ENCODE results near the gene KLF11.

KLF11 gene

DNA sequence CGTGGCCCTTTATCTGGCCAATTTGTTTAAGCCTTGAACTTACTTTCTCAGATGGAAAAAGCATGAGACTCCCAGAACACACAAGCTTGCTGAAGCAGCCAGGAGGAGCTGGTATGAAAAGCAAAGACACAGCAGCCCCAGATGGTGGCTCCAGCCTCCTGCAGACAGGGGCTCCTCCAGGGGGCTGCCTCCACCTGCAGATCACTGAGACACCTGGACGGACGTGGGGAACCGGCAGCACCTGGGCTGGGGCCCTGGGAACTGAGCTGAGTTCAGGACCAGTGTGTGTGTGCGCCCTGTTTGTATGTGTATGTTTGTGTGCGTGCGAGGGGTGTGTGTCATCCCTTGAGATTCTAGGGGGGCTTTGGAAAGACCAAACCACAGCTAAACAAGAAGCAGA, 28.2 kb downstream of the KLF11 start:
- TF ChIP-seq CREB1 (IDR thresholded peaks at IDR 0.05; ENCODE audit: low read depth) = no peak
- TF ChIP-seq, protein P1, sequence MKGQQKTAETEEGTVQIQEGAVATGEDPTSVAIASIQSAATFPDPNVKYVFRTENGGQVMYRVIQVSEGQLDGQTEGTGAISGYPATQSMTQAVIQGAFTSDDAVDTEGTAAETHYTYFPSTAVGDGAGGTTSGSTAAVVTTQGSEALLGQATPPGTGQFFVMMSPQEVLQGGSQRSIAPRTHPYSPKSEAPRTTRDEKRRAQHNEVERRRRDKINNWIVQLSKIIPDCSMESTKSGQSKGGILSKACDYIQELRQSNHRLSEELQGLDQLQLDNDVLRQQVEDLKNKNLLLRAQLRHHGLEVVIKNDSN (IDR thresholded peaks at IDR 0.05) = no peak
- TF ChIP-seq TEAD4 (IDR thresholded peaks at IDR 0.05) = no peak
- TF ChIP-seq YY1 (IDR thresholded peaks at IDR 0.05; ENCODE audit: low read depth) = no peak
- TF ChIP-seq TAF1 (IDR thresholded peaks at IDR 0.05; ENCODE audit: low read depth) = no peak
- no peak for TF ChIP-seq FOXM1 (IDR thresholded peaks at IDR 0.05; ENCODE audit: borderline replicate concordance, low read depth)
- TF ChIP-seq EP300 (IDR thresholded peaks at IDR 0.05; ENCODE audit: borderline replicate concordance) = no peak
- TF ChIP-seq NFIC (IDR thresholded peaks at IDR 0.05) = no peak
- no peak for TF ChIP-seq RAD21 (IDR thresholded peaks at IDR 0.05; ENCODE audit: low read depth)
- TF ChIP-seq EGR1 (IDR thresholded peaks at IDR 0.05) = no peak
- TF ChIP-seq CEBPB (IDR thresholded peaks at IDR 0.05) = no peak

DNA sequence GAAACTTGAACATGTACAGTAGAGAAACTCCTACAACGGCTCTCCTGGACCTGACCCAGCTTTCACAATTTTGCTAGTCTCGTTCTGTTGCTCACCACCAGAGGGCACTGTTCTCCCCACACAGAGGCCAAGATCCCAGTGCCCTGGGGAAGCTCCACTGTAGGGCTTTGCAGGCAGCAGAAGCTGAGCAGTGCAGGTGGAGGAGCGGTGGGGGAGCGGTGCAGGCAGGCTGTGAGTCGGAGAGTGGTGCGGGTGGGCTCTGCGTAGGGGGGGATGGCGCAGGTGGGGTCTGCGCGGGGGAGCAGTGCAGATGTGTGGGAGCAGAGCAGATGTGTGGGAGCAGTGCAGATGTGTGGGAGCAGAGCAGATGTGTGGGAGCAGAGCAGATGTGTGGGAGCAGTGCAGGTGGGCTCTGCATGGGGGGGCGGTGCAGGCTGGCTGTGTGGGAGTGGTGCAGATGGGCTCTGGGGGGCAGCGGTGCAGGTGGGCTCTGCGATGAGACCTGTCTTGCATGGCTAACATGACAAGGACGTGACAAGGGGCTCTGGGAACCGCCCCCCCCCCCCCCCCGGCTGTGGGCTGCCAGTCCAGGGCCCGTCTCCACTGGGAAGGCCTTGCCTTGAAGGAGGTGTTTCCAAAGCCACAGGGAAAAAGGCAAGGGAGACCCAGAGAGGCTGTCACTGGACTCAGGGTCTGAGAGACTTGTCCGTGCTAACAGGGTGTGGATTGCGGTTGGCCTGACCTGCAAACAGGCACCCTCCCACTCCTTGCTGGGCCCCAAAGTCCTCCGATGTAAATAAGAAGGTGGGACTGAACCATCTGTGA, 29.5 kb downstream of the KLF11 start:
- TF ChIP-seq NFIC (IDR thresholded peaks at IDR 0.05) = peak; percentile 44
- peak; percentile 45; the same call in 1 of the 2 replicates for TF ChIP-seq CEBPB (IDR thresholded peaks at IDR 0.05)
- no peak for TF ChIP-seq EGR1 (IDR thresholded peaks at IDR 0.05)
- TF ChIP-seq TEAD4 (IDR thresholded peaks at IDR 0.05) = no peak
- TF ChIP-seq, protein P2, sequence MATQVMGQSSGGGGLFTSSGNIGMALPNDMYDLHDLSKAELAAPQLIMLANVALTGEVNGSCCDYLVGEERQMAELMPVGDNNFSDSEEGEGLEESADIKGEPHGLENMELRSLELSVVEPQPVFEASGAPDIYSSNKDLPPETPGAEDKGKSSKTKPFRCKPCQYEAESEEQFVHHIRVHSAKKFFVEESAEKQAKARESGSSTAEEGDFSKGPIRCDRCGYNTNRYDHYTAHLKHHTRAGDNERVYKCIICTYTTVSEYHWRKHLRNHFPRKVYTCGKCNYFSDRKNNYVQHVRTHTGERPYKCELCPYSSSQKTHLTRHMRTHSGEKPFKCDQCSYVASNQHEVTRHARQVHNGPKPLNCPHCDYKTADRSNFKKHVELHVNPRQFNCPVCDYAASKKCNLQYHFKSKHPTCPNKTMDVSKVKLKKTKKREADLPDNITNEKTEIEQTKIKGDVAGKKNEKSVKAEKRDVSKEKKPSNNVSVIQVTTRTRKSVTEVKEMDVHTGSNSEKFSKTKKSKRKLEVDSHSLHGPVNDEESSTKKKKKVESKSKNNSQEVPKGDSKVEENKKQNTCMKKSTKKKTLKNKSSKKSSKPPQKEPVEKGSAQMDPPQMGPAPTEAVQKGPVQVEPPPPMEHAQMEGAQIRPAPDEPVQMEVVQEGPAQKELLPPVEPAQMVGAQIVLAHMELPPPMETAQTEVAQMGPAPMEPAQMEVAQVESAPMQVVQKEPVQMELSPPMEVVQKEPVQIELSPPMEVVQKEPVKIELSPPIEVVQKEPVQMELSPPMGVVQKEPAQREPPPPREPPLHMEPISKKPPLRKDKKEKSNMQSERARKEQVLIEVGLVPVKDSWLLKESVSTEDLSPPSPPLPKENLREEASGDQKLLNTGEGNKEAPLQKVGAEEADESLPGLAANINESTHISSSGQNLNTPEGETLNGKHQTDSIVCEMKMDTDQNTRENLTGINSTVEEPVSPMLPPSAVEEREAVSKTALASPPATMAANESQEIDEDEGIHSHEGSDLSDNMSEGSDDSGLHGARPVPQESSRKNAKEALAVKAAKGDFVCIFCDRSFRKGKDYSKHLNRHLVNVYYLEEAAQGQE (IDR thresholded peaks at IDR 0.05; ENCODE audit: low read depth) = no peak
- TF ChIP-seq FOXM1 (IDR thresholded peaks at IDR 0.05; ENCODE audit: borderline replicate concordance, low read depth) = no peak
- peak; percentile 87 for TF ChIP-seq RAD21 (IDR thresholded peaks at IDR 0.05; ENCODE audit: low read depth)
- no peak for TF ChIP-seq EP300 (IDR thresholded peaks at IDR 0.05; ENCODE audit: borderline replicate concordance)

DNA sequence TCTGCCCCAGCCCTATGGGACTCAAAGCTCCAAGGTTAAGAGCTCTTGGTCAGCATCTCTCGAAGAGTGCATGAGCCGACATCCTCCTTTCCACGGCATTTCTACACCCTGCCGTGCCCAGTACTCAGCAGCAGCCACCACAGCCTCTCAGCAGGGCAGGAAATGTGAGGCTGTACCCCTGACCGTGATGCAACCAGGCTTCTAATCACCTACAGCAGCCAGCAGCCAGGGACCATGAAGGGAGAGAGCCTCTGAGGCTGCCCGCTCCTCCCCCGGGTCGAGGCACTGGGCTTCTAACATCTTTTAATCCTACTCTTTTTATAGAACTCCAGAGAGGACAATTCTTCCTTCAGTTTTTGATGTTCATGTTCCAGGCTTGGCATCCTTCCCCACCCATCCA, 30.4 kb downstream of the KLF11 start:
- TF ChIP-seq NFIC (IDR thresholded peaks at IDR 0.05) (no peak), TEAD4 (IDR thresholded peaks at IDR 0.05) (no peak), FOXM1 (IDR thresholded peaks at IDR 0.05; ENCODE audit: borderline replicate concordance, low read depth) (no peak)

DNA sequence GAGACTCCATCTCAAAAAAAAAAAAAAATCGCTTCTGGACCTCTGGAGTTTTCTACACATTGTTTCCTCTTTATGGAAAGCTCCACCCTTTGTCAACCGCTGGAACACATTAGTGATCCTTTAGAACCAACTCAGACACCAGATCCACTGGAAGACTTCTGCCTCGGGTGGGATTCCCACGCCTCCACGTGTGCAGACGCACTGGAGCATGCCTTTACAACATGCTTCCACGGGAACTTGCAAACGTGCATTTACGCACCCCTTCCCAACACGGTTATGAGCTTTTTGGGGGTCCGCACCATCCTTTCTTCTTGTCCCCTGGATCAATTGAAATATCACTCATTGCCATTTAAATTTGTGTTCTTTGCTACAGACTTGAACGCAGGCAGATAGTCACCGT, 31.8 kb downstream of the KLF11 start:
- no peak for TF ChIP-seq YY1 (IDR thresholded peaks at IDR 0.05; ENCODE audit: low read depth)
- no peak for TF ChIP-seq TCF12 (IDR thresholded peaks at IDR 0.05; ENCODE audit: low read depth)
- no peak for TF ChIP-seq EGR1 (IDR thresholded peaks at IDR 0.05)
- TF ChIP-seq, protein P1 (IDR thresholded peaks at IDR 0.05) = no peak
- TF ChIP-seq CREB1 (IDR thresholded peaks at IDR 0.05; ENCODE audit: low read depth) = no peak
- TF ChIP-seq, protein P3, sequence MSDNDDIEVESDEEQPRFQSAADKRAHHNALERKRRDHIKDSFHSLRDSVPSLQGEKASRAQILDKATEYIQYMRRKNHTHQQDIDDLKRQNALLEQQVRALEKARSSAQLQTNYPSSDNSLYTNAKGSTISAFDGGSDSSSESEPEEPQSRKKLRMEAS (IDR thresholded peaks at IDR 0.05) = no peak
- TF ChIP-seq, protein P2 (IDR thresholded peaks at IDR 0.05; ENCODE audit: low read depth) = no peak
- TF ChIP-seq FOXM1 (IDR thresholded peaks at IDR 0.05; ENCODE audit: borderline replicate concordance, low read depth) = no peak
- no peak for TF ChIP-seq TEAD4 (IDR thresholded peaks at IDR 0.05)
- TF ChIP-seq RAD21 (IDR thresholded peaks at IDR 0.05; ENCODE audit: low read depth) = no peak
- no peak for TF ChIP-seq NFIC (IDR thresholded peaks at IDR 0.05)
- no peak for TF ChIP-seq TAF1 (IDR thresholded peaks at IDR 0.05; ENCODE audit: low read depth)
- TF ChIP-seq EP300 (IDR thresholded peaks at IDR 0.05; ENCODE audit: borderline replicate concordance) = no peak
- TF ChIP-seq CEBPB (IDR thresholded peaks at IDR 0.05) = no peak
- TF ChIP-seq ZBTB7A (IDR thresholded peaks at IDR 0.05; ENCODE audit: low read depth) = no peak

DNA sequence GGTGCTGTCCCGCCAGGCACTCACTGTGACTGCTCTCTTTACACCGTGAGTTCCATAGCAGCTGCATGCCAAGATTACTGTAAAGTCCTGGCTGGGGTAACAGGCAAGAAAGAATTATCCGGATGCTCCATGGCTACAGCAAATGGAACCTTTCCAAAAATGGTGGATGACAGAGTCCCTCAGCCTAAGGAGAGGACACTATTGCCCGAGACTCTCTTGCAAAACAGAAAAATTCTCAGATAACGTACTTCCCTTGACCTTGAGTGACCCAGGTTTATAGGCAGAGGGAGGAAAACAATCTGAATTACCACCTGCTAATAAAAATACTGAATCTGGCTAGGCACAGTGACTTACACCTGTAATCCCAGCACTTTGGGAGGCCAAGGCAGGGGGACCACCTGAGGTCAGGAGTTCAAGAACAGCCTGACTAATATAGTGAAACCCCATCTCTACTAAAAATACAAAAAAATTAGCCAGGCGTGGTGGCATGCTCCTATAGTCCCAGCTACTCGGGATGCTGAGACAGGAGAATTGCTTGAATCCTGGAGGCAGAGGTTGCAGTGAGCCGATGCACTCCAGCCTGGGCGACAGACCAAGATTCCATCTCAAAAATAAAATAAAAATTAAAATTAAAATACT, 32.3 kb downstream of the KLF11 start:
- TF ChIP-seq ZBTB7A (IDR thresholded peaks at IDR 0.05; ENCODE audit: low read depth) (no peak), TEAD4 (IDR thresholded peaks at IDR 0.05) (no peak), TAF1 (IDR thresholded peaks at IDR 0.05; ENCODE audit: low read depth) (no peak), NFIC (IDR thresholded peaks at IDR 0.05) (no peak), RAD21 (IDR thresholded peaks at IDR 0.05; ENCODE audit: low read depth) (no peak), YY1 (IDR thresholded peaks at IDR 0.05; ENCODE audit: low read depth) (no peak), CEBPB (IDR thresholded peaks at IDR 0.05) (no peak), CREB1 (IDR thresholded peaks at IDR 0.05; ENCODE audit: low read depth) (no peak), EGR1 (IDR thresholded peaks at IDR 0.05) (no peak), FOXM1 (IDR thresholded peaks at IDR 0.05; ENCODE audit: borderline replicate concordance, low read depth) (no peak)
- TF ChIP-seq, protein P1 (IDR thresholded peaks at IDR 0.05) = no peak
- TF ChIP-seq, protein P3 (IDR thresholded peaks at IDR 0.05) = no peak
- TF ChIP-seq, protein P2 (IDR thresholded peaks at IDR 0.05; ENCODE audit: low read depth) = no peak
